Large intestine (tissue), 3 donors: ENCODE data around the gene JAG2. TPM values are rescaled to one million over a fixed set of nuclear protein-coding genes. Genes with fewer than 3 reads are reported as not detected.
A peak's percentile ranks its signal among the peaks of the same experiment; 100 is the strongest.

ENCODE experiments used
- DNase-seq, 2 donors: peaks; one replicate each; pipeline versions ENCODE4 v3.0.0 to v3.0.0-alpha.2; 2013
- H3K27ac ChIP-seq: one replicate; pipeline ENCODE4 v1.5.1; 2013; ENCODE audit warnings: low read length
- H3K27me3 ChIP-seq: 2 replicates; pipeline ENCODE4 v1.6.1; 2013; ENCODE audit warnings: low read length; ENCODE audit not compliant: control insufficient read depth, insufficient read depth
- H3K36me3 ChIP-seq: 2 replicates; pipeline ENCODE4 v1.6.1; 2013; ENCODE audit warnings: low read length; ENCODE audit not compliant: control insufficient read depth, insufficient read depth
- H3K4me1 ChIP-seq: one replicate; pipeline ENCODE4 v1.6.1; 2013; ENCODE audit warnings: low read length; ENCODE audit not compliant: control insufficient read depth, insufficient read depth
- H3K4me3 ChIP-seq: one replicate; pipeline ENCODE4 v1.5.1; 2013; ENCODE audit warnings: low read length
- H3K9me3 ChIP-seq: one replicate; pipeline ENCODE4 v1.6.1; 2013; ENCODE audit warnings: mild to moderate bottlenecking, low read depth, low read length, moderate library complexity; ENCODE audit not compliant: control insufficient read depth
- WGBS: methylation state at CpG from one replicate; pipeline ENCODE4 v1.1.5; 2013; ENCODE audit warnings: low lambda C conversion rate; ENCODE audit not compliant: insufficient coverage; 5-methylcytosine and 5-hydroxymethylcytosine counted together
- polyA plus RNA-seq: library from polyadenylated mRNA; unstranded; fragments of 120-200 nt; gene quantifications from one replicate; pipeline ENCODE4 v1.2.1, GENCODE V29; 2013

Gene JAG2
- polyA plus RNA-seq, 1 donor, result 11.0 TPM

DNA sequence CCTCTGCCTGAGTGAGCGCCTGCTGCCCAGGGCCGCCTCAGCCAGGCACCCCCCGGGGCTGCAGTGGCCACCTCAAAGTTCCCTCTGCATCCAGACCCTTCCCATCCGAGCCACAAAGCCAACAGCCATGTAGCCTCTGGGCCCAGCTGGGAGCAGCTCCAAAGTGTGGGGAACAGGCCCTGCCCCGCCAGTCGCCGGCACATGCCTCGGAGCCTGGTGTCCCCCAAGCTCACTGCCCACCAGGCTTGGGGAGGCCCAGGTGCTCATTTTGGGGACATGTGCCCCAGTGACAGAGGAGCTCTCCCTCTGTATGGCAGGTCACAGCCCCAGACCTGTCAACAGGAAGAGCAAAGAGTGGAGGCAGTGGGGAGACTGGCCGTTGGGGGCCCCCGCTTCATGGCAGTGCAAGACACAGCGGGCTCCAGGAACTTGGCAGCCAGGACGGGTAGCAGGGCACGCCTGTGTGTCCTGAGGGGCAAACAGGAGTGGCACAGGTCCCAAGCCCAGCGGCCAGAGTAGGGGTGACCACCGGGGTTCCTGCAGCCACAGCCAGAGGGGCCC is 29.9 kb downstream of the JAG2 start:
- no peak for DNase-seq
- H3K4me1 ChIP-seq, result no peaks in the 10 kb centered on the region
- H3K27me3 ChIP-seq, result no peaks in the 10 kb centered on the region
- peaks cover 23% of the 10 kb centered on the region for H3K9me3 ChIP-seq
- no CpG with 5 or more reads among the region's 15 CpGs for WGBS
- H3K4me3 ChIP-seq, result no peak overlapping the region
- H3K27ac ChIP-seq, result no peak overlapping the region
- H3K36me3 ChIP-seq, result peaks cover 2% of the 10 kb centered on the region

- no CpG with 5 or more reads among the region's 19 CpGs for WGBS
- Histone ChIP-seq H3K4me1 (no peaks in the 10 kb centered on the region), H3K36me3 (peaks cover 2% of the 10 kb centered on the region), H3K27me3 (no peaks in the 10 kb centered on the region), H3K9me3 (peaks cover 23% of the 10 kb centered on the region), H3K27ac (no peak overlapping the region), H3K4me3 (no peak overlapping the region)
- DNase-seq, result no peak
Measured at GRCh38 chr14:105138021-105138541, 30.5 kb downstream of the JAG2 start.

DNA sequence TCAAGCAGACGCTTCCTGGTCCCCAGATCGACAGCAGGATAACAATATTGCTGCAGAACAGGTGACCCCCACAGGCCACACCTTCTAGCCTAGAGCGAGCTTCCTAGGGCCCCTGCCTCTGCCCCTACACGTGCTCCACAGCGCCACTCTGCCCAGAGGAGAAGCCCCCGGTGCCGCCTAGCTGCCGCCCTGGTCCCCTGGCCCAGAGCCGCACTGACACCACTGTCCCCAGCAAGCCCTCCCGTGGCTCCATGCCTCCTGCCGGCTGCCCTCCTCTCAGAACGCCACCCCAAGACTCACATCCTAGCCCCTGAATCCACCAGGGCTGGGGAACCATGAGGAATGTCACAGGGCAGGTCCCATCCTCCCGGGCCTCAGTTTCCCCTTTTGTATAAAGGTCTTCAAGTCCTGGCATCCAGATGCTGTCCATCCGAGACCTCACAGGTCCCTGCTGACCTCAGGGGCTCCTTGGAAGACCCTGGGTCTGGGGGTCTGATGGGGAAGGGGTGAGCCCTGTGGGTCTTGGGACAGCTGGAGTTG is 31.0 kb downstream of the JAG2 start:
- Histone ChIP-seq H3K4me3 (no peak overlapping the region), H3K27me3 (no peaks in the 10 kb centered on the region), H3K4me1 (no peaks in the 10 kb centered on the region), H3K27ac (no peak overlapping the region), H3K9me3 (peaks cover 20% of the 10 kb centered on the region), H3K36me3 (peaks cover 2% of the 10 kb centered on the region)
- no CpG with 5 or more reads among the region's 14 CpGs for WGBS
- no peak for DNase-seq

GRCh38 chr14:105136401-105137322 is 31.9 kb downstream of the JAG2 start:
- no CpG with 5 or more reads among the region's 50 CpGs for WGBS
- Histone ChIP-seq H3K4me3 (no peak overlapping the region), H3K27ac (no peak overlapping the region), H3K4me1 (no peaks in the 10 kb centered on the region), H3K36me3 (peaks cover 2% of the 10 kb centered on the region), H3K9me3 (peaks cover 16% of the 10 kb centered on the region), H3K27me3 (no peaks in the 10 kb centered on the region)
- no peak for DNase-seq

DNA sequence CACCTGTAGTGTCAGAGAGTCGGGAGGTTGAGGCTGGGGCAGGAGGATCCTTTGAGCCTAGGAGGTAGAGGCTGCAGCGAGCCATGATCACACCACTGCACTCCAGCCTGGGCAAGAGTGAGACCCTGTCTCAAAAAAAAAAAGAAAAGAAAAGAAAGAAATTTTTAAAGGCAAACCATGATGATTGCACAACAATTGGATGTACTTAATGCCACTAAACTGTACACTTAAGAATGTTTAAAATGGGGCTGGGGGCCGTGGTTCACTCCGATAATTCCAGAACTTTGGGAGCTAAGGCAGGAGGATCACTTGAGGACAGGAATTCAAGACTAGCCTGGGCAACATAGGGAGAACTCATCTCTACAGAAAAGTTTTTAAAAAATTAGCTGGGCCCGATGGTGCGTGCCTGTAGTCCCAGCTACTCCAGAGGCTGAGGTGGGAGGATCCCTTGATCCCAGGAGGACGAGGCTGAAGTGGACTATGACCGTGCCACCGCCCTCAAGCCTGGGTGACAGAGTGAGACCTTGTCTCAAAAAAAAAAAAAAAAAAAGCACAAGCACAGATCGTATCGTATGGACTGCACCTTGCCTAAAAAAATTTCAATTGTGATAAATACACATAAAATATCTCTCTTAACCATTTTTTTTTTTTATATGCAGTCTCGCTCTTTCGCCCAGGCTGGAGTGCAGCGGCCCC is 32.7 kb downstream of the JAG2 start:
- Histone ChIP-seq H3K36me3 (no peaks in the 10 kb centered on the region), H3K4me1 (no peaks in the 10 kb centered on the region), H3K27me3 (no peaks in the 10 kb centered on the region), H3K9me3 (peaks cover 15% of the 10 kb centered on the region), H3K27ac (no peak overlapping the region), H3K4me3 (no peak overlapping the region)
- no peak for DNase-seq
- WGBS, result no CpG with 5 or more reads among the region's 14 CpGs

- H3K36me3 ChIP-seq, result no peaks in the 10 kb centered on the region
- H3K27ac ChIP-seq, result no peak overlapping the region
- no peaks in the 10 kb centered on the region for H3K4me1 ChIP-seq
- no peaks in the 10 kb centered on the region for H3K27me3 ChIP-seq
- no peak for DNase-seq
- 60% methylated on average over 2 of the region's 4 CpGs for WGBS
- H3K9me3 ChIP-seq, result peaks cover 6% of the 10 kb centered on the region
- H3K4me3 ChIP-seq, result no peak overlapping the region
Measured at GRCh38 chr14:105132921-105133654, 35.5 kb downstream of the JAG2 start.

DNA sequence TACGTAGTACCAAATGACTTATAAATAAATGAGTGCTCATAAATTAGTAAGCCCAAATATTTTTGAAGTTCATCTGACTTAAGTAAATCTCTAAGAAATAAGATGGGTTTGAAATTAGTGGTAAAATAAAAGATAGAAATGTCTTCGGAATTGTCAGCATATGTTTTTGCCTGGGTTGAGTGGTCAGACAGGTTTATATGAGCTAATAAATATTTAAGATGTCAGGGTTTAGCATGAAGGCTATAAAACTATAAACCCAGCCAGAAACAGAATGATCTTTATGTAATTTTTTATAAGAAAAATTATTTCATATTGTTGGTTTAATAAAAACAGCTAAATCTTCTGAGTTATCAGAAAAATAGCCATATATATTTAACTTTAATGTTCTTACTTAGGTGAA is 37.3 kb downstream of the JAG2 start:
- H3K9me3 ChIP-seq, result peaks cover 6% of the 10 kb centered on the region
- H3K4me1 ChIP-seq, result peaks cover 5% of the 10 kb centered on the region
- no peaks in the 10 kb centered on the region for H3K36me3 ChIP-seq
- DNase-seq, result no peak
- H3K27ac ChIP-seq, result no peak overlapping the region
- H3K4me3 ChIP-seq, result no peak overlapping the region
- H3K27me3 ChIP-seq, result no peaks in the 10 kb centered on the region
- 80% methylated on average over 1 of the region's 2 CpGs for WGBS

DNA sequence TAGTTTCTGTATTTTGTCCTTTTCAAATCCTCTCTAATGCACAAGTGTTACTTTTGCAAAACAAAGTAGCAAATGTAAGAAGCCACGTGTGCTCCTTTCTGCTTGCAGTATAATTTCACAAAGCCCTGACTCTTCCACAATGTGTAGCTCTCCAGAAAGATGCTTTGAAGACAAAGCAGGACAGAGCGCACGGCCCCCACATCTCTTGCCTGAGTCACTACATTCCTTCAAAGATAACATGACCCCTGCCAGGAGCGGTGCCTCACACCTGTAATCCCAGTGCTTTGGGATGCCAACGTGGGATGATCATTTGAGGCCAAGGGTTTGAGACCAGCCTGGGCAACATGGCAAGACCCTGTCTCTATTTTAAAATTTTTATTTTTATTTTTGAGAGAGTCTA is 40.5 kb downstream of the JAG2 start:
- peaks cover 6% of the 10 kb centered on the region for H3K9me3 ChIP-seq
- DNase-seq, result no peak
- H3K27ac ChIP-seq, result no peak overlapping the region
- 71% methylated on average over 1 of the region's 5 CpGs for WGBS
- peaks cover 19% of the 10 kb centered on the region for H3K4me1 ChIP-seq
- no peak overlapping the region for H3K4me3 ChIP-seq
- H3K27me3 ChIP-seq, result no peaks in the 10 kb centered on the region
- no peaks in the 10 kb centered on the region for H3K36me3 ChIP-seq

DNA sequence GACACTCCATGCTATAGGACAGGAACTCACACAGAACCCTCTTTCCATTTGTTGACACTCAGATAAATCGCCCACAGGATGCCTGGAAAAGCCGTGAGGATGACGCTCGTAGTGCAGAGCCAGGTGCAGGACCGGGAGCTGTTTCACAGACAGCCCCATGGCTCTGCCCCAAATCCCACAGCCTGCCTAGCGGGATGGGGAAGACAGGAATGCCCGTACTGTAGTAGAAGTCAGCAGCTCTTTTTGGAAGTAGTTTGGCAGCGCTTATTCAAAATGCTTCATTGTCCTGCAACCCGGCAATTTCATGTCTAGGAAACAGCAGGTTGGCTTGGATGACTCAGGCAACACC is 41.6 kb downstream of the JAG2 start:
- no peak overlapping the region for H3K27ac ChIP-seq
- H3K4me3 ChIP-seq, result no peak overlapping the region
- peaks cover 6% of the 10 kb centered on the region for H3K9me3 ChIP-seq
- no peaks in the 10 kb centered on the region for H3K27me3 ChIP-seq
- no CpG with 5 or more reads among the region's 9 CpGs for WGBS
- H3K4me1 ChIP-seq, result peaks cover 19% of the 10 kb centered on the region
- DNase-seq, result peak in 1 of 2 donors; percentile 32
- no peaks in the 10 kb centered on the region for H3K36me3 ChIP-seq
